Measurements from ENCODE around the gene TAS2R40. TPM values are rescaled to one million over a fixed set of nuclear protein-coding genes. Genes with fewer than 3 reads are reported as not detected.
"Not testable (repeated sequence)": the region's sequence is repeated elsewhere in the genome, so short reads cannot be mapped to it uniquely, and the experiment has no call there.

Gene TAS2R40
- total RNA-seq, 1 donor from 2014 or later, result not detected

GRCh38 chr7:143259765-143260164 is 37.9 kb downstream of the TAS2R40 start:
- Mint-ChIP-seq H3K27ac (peak overlapping the region; percentile 46), H3K4me1 (ENCODE audit: low read depth) (peaks cover 15% of the 10 kb centered on the region), H3K4me3 (ENCODE audit: low read depth) (no peak overlapping the region), H3K9me3 (ENCODE audit: low read depth) (no peaks in the 10 kb centered on the region), H3K27me3 (no peaks in the 10 kb centered on the region), H3K36me3 (ENCODE audit: insufficient read depth) (peaks cover 3% of the 10 kb centered on the region)
- no peak for DNase-seq (ENCODE audit: low spot score, unreplicated experiment)
- no peak for TF ChIP-seq CTCF (IDR thresholded peaks at IDR 0.05; ENCODE audit: unreplicated experiment)

GRCh38 chr7:143261901-143262300 is 40.1 kb downstream of the TAS2R40 start:
- no peak for TF ChIP-seq CTCF (IDR thresholded peaks at IDR 0.05; ENCODE audit: unreplicated experiment)
- Mint-ChIP-seq H3K36me3 (ENCODE audit: insufficient read depth) (peaks cover 7% of the 10 kb centered on the region), H3K9me3 (ENCODE audit: low read depth) (no peaks in the 10 kb centered on the region), H3K4me3 (ENCODE audit: low read depth) (peak overlapping the region; percentile 7), H3K4me1 (ENCODE audit: low read depth) (peaks cover 18% of the 10 kb centered on the region), H3K27ac (no peak overlapping the region), H3K27me3 (no peaks in the 10 kb centered on the region)
- no peak for DNase-seq (ENCODE audit: low spot score, unreplicated experiment)

GRCh38 chr7:143263266-143264195 is 41.7 kb downstream of the TAS2R40 start, which contains the start of gene GSTK1:
GSTK1 (plus strand) TSS chr7:143263441; CDS start chr7:143263514, 73 bp downstream.
- H3K27ac Mint-ChIP-seq, result peak within 1 kb of the TSS; percentile 93

GRCh38 chr7:143264196-143264568 is 42.3 kb downstream of the TAS2R40 start:
- Mint-ChIP-seq H3K4me1 (ENCODE audit: low read depth) (peaks cover 18% of the 10 kb centered on the region), H3K4me3 (ENCODE audit: low read depth) (peak overlapping the region; percentile 95), H3K36me3 (ENCODE audit: insufficient read depth) (peaks cover 12% of the 10 kb centered on the region)
- not testable (repeated sequence) for H3K27ac Mint-ChIP-seq; H3K9me3 Mint-ChIP-seq (ENCODE audit: low read depth); H3K27me3 Mint-ChIP-seq; DNase-seq (ENCODE audit: low spot score, unreplicated experiment)

More at GRCh38 chr7:143263266-143264195, 41.7 kb downstream of the TAS2R40 start, which contains the start of gene GSTK1:
- Mint-ChIP-seq H3K36me3 (ENCODE audit: insufficient read depth) (peaks cover 9% of the 10 kb centered on the region), H3K9me3 (ENCODE audit: low read depth) (no peaks in the 10 kb centered on the region), H3K4me1 (ENCODE audit: low read depth) (peaks cover 18% of the 10 kb centered on the region), H3K27me3 (no peaks in the 10 kb centered on the region), H3K4me3 (ENCODE audit: low read depth) (peak within 1 kb of the TSS; percentile 95)
- peak; percentile 63 for DNase-seq (ENCODE audit: low spot score, unreplicated experiment)
- TF ChIP-seq CTCF (IDR thresholded peaks at IDR 0.05; ENCODE audit: unreplicated experiment), result no peak

- peaks cover 12% of the 10 kb centered on the region for H3K36me3 Mint-ChIP-seq (ENCODE audit: insufficient read depth)
- no peak overlapping the region for H3K27ac Mint-ChIP-seq
- peaks cover 15% of the 10 kb centered on the region for H3K4me1 Mint-ChIP-seq (ENCODE audit: low read depth)
- H3K27me3 Mint-ChIP-seq, result no peaks in the 10 kb centered on the region
- H3K9me3 Mint-ChIP-seq (ENCODE audit: low read depth), result no peaks in the 10 kb centered on the region
- TF ChIP-seq CTCF (IDR thresholded peaks at IDR 0.05; ENCODE audit: unreplicated experiment), result no peak
- DNase-seq (ENCODE audit: low spot score, unreplicated experiment), result no peak
- H3K4me3 Mint-ChIP-seq (ENCODE audit: low read depth), result peak overlapping the region; percentile 9
Observed at GRCh38 chr7:143265017-143265693, 43.3 kb downstream of the TAS2R40 start.
